Nephron progenitor cell (in vitro differentiated cells): ENCODE results near the gene GALNT14.

Experiments
- DNase-seq: peaks from one replicate; pipeline ENCODE4 v3.0.0; 2021
- H3K27ac Mint-ChIP-seq: 2 replicates; pipeline ENCODE4 v1.8.0; 2021; ENCODE audit warnings: mild to moderate bottlenecking, moderate library complexity, mixed read lengths
- H3K27me3 Mint-ChIP-seq: 2 replicates; pipeline ENCODE4 v1.8.0; 2021; ENCODE audit warnings: mild to moderate bottlenecking, low read depth, mixed read lengths; ENCODE audit not compliant: poor library complexity
- H3K36me3 Mint-ChIP-seq: 2 replicates; pipeline ENCODE4 v1.8.0; 2021; ENCODE audit warnings: low read depth, mixed read lengths
- H3K4me1 Mint-ChIP-seq: 2 replicates; pipeline ENCODE4 v1.8.0; 2021; ENCODE audit warnings: mixed read lengths
- H3K4me3 Mint-ChIP-seq: 2 replicates; pipeline ENCODE4 v1.8.0; 2021; ENCODE audit warnings: mild to moderate bottlenecking, moderate library complexity, mixed read lengths
- H3K9me3 Mint-ChIP-seq: 2 replicates; pipeline ENCODE4 v1.8.0; 2021; ENCODE audit warnings: mild to moderate bottlenecking, moderate library complexity, mixed read lengths
- CTCF ChIP-seq: fragments of 200-600 bp; sonication (generic); IDR thresholded peaks from 2 replicates; pipeline ENCODE4 v1.5.0; 2021; ENCODE audit warnings: antibody characterized with exemption

The GALNT14 gene

GRCh38 chr2:30960213-30960612 lies 178.0 kb downstream of the GALNT14 start:
- Mint-ChIP-seq H3K4me1 (peaks cover 29% of the 10 kb centered on the region), H3K4me3 (no peak overlapping the region), H3K27me3 (peaks cover 17% of the 10 kb centered on the region), H3K27ac (no peak overlapping the region), H3K9me3 (no peaks in the 10 kb centered on the region), H3K36me3 (no peaks in the 10 kb centered on the region)
- TF ChIP-seq CTCF = no peak
- no peak for DNase-seq

- no peak for TF ChIP-seq CTCF
- H3K36me3 Mint-ChIP-seq = no peaks in the 10 kb centered on the region
- peaks cover 24% of the 10 kb centered on the region for H3K4me1 Mint-ChIP-seq
- H3K4me3 Mint-ChIP-seq = no peak overlapping the region
- H3K27me3 Mint-ChIP-seq = peaks cover 17% of the 10 kb centered on the region
- H3K9me3 Mint-ChIP-seq = no peaks in the 10 kb centered on the region
- no peak overlapping the region for H3K27ac Mint-ChIP-seq
- no peak for DNase-seq
Measured at GRCh38 chr2:30959653-30960052, 178.6 kb downstream of the GALNT14 start.

- DNase-seq = peak; percentile 14
- peaks cover 17% of the 10 kb centered on the region for H3K27me3 Mint-ChIP-seq
- H3K4me3 Mint-ChIP-seq = no peak overlapping the region
Measured at GRCh38 chr2:30958918-30959265, 179.3 kb downstream of the GALNT14 start.

GRCh38 chr2:30958193-30958917 lies 179.9 kb downstream of the GALNT14 start:
- no peak for TF ChIP-seq CTCF
- Mint-ChIP-seq H3K4me3 (no peak overlapping the region), H3K27ac (no peak overlapping the region), H3K9me3 (no peaks in the 10 kb centered on the region), H3K27me3 (peaks cover 19% of the 10 kb centered on the region), H3K4me1 (peaks cover 14% of the 10 kb centered on the region), H3K36me3 (no peaks in the 10 kb centered on the region)
- no peak for DNase-seq

More at GRCh38 chr2:30958918-30959265, 179.3 kb downstream of the GALNT14 start:
- H3K4me1 Mint-ChIP-seq = peaks cover 17% of the 10 kb centered on the region
- H3K27ac Mint-ChIP-seq = no peak overlapping the region
- H3K36me3 Mint-ChIP-seq = no peaks in the 10 kb centered on the region
- no peak for TF ChIP-seq CTCF
- no peaks in the 10 kb centered on the region for H3K9me3 Mint-ChIP-seq

GRCh38 chr2:30957591-30957990 lies 180.6 kb downstream of the GALNT14 start:
- H3K27me3 Mint-ChIP-seq = peaks cover 21% of the 10 kb centered on the region
- H3K36me3 Mint-ChIP-seq = no peaks in the 10 kb centered on the region
- TF ChIP-seq CTCF = no peak
- H3K9me3 Mint-ChIP-seq = no peaks in the 10 kb centered on the region
- no peak overlapping the region for H3K27ac Mint-ChIP-seq
- H3K4me1 Mint-ChIP-seq = peaks cover 14% of the 10 kb centered on the region
- no peak overlapping the region for H3K4me3 Mint-ChIP-seq
- no peak for DNase-seq

GRCh38 chr2:30956995-30957394 lies 181.2 kb downstream of the GALNT14 start:
- H3K27ac Mint-ChIP-seq = no peak overlapping the region
- no peak for DNase-seq
- no peak overlapping the region for H3K4me3 Mint-ChIP-seq
- no peak for TF ChIP-seq CTCF
- peaks cover 21% of the 10 kb centered on the region for H3K27me3 Mint-ChIP-seq
- peaks cover 14% of the 10 kb centered on the region for H3K4me1 Mint-ChIP-seq
- H3K36me3 Mint-ChIP-seq = no peaks in the 10 kb centered on the region
- H3K9me3 Mint-ChIP-seq = no peaks in the 10 kb centered on the region
